ENCODE data around the gene CDIPT.

CDIPT gene

GRCh38 chr16:29814592-29814991 is 48.4 kb downstream of the CDIPT start:
- no peak for DNase-seq (ENCODE audit: low read depth)
- TF ChIP-seq, protein P1, sequence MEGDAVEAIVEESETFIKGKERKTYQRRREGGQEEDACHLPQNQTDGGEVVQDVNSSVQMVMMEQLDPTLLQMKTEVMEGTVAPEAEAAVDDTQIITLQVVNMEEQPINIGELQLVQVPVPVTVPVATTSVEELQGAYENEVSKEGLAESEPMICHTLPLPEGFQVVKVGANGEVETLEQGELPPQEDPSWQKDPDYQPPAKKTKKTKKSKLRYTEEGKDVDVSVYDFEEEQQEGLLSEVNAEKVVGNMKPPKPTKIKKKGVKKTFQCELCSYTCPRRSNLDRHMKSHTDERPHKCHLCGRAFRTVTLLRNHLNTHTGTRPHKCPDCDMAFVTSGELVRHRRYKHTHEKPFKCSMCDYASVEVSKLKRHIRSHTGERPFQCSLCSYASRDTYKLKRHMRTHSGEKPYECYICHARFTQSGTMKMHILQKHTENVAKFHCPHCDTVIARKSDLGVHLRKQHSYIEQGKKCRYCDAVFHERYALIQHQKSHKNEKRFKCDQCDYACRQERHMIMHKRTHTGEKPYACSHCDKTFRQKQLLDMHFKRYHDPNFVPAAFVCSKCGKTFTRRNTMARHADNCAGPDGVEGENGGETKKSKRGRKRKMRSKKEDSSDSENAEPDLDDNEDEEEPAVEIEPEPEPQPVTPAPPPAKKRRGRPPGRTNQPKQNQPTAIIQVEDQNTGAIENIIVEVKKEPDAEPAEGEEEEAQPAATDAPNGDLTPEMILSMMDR (conservative IDR thresholded peaks at IDR 0.05; ENCODE audit: low read length) = no peak
- no peak overlapping the region for H3K4me3 ChIP-seq (ENCODE audit: low read length)

GRCh38 chr16:29813644-29814562 is 49.1 kb downstream of the CDIPT start:
- TF ChIP-seq, protein P1 (conservative IDR thresholded peaks at IDR 0.05; ENCODE audit: low read length) = no peak
- no peak for DNase-seq (ENCODE audit: low read depth)
- H3K4me3 ChIP-seq (ENCODE audit: low read length) = no peak overlapping the region

- DNase-seq (ENCODE audit: low read depth) = no peak
- TF ChIP-seq, protein P1 (conservative IDR thresholded peaks at IDR 0.05; ENCODE audit: low read length) = no peak
- H3K4me3 ChIP-seq (ENCODE audit: low read length) = peak overlapping the region; percentile 70
Measured at GRCh38 chr16:29812754-29813643, 50.0 kb downstream of the CDIPT start.

DNA sequence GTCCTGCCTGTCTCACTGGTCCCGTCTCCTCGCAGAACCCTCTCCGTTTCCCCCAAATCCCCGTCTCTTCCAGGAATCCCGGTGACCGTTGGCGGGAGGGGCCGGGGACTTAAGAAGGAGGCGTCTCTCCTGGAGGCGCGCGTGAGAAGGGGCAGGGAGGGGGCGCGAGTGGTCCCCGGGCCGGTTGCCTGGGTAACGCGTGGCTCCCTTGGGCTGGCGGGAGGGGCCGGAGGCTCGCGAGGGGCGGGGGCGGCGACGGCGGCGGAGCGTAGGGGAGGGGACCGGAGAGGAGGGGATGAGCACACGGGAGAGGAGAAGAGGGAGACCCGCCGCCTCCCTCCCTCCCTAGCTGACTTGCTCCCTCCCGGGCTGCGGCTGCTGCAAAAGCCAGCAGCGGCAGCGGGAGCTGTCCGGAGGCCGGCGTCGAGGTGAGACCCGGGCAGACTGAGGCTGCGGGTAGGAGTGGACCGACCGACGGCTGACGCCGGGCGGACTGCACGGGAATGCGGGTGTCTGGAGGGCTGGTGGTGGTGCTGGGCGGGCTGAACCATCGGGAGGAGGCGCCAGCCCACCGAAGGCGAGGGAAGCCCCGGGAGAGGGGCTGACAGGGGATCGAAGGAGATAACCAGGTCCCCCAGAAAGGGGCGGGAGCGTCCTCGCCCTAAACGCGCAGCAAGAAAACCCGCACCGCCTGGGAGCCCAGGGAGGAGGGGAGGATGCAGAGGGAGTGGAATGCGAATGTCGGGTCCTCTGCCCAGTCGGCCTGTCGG is 50.9 kb downstream of the CDIPT start, which contains the start of gene PRRT2:
Gene PRRT2 (plus strand): TSS at position 298 of the 770 bp plus-strand sequence. CDS start 862 bp downstream, outside the sequence.
- TF ChIP-seq, protein P1 (conservative IDR thresholded peaks at IDR 0.05; ENCODE audit: low read length) = no peak; the same call in 1 of the 2 replicates
- peak within 1 kb of the TSS; percentile 70 for H3K4me3 ChIP-seq (ENCODE audit: low read length)
- DNase-seq (ENCODE audit: low read depth) = peak; percentile 38

- peak overlapping the region; percentile 70 for H3K4me3 ChIP-seq (ENCODE audit: low read length)
- DNase-seq (ENCODE audit: low read depth) = peak; percentile 98
- TF ChIP-seq, protein P1 (conservative IDR thresholded peaks at IDR 0.05; ENCODE audit: low read length) = no peak
Measured at GRCh38 chr16:29811170-29811895, 51.7 kb downstream of the CDIPT start.

GRCh38 chr16:29810699-29811169 is 52.3 kb downstream of the CDIPT start:
- no peak for DNase-seq (ENCODE audit: low read depth)
- H3K4me3 ChIP-seq (ENCODE audit: low read length) = peak overlapping the region; percentile 8; the same call in 1 of the 2 replicates
- TF ChIP-seq, protein P1 (conservative IDR thresholded peaks at IDR 0.05; ENCODE audit: low read length) = no peak
